GM12864 (cell line): Measurements from ENCODE around the gene KCNK3.

Experiments used
- DNase-seq: peaks from one replicate; pipeline ENCODE4 v3.0.0-alpha.2; 2011; ENCODE audit warnings: low read depth
- H3K4me3 ChIP-seq: 2 replicates; pipeline ENCODE4 v1.5.1; 2011; ENCODE audit warnings: mild to moderate bottlenecking, low read depth, low read length, control low read depth
- TF ChIP-seq, protein P1 (sequence below): IDR thresholded peaks from 2 replicates; pipeline ENCODE4 v1.5.1; 2011; ENCODE audit warnings: low read depth, mild to moderate bottlenecking, moderate library complexity, low read length, control low read depth, inconsistent platforms; ENCODE audit errors: missing control alignments

Gene KCNK3

DNA sequence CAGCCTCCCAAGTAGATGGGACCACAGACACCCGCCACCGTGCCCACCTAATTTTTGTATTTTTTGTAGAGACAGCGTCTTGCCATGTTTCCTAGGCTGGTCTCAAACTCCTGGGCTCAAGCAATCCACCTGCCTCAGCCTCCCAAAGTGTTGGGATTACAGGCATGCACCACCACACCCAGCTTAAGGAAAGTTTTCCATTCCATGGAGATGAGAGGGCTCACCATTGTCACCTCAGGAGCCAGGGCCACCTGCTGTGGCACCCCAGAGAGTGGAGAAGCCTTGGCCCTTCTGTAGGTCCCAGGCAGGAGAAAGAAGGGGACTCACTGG, 76.2 kb downstream of the KCNK3 start:
- no peak overlapping the region for H3K4me3 ChIP-seq
- DNase-seq = no peak
- TF ChIP-seq, protein P1, sequence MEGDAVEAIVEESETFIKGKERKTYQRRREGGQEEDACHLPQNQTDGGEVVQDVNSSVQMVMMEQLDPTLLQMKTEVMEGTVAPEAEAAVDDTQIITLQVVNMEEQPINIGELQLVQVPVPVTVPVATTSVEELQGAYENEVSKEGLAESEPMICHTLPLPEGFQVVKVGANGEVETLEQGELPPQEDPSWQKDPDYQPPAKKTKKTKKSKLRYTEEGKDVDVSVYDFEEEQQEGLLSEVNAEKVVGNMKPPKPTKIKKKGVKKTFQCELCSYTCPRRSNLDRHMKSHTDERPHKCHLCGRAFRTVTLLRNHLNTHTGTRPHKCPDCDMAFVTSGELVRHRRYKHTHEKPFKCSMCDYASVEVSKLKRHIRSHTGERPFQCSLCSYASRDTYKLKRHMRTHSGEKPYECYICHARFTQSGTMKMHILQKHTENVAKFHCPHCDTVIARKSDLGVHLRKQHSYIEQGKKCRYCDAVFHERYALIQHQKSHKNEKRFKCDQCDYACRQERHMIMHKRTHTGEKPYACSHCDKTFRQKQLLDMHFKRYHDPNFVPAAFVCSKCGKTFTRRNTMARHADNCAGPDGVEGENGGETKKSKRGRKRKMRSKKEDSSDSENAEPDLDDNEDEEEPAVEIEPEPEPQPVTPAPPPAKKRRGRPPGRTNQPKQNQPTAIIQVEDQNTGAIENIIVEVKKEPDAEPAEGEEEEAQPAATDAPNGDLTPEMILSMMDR = no peak

DNA sequence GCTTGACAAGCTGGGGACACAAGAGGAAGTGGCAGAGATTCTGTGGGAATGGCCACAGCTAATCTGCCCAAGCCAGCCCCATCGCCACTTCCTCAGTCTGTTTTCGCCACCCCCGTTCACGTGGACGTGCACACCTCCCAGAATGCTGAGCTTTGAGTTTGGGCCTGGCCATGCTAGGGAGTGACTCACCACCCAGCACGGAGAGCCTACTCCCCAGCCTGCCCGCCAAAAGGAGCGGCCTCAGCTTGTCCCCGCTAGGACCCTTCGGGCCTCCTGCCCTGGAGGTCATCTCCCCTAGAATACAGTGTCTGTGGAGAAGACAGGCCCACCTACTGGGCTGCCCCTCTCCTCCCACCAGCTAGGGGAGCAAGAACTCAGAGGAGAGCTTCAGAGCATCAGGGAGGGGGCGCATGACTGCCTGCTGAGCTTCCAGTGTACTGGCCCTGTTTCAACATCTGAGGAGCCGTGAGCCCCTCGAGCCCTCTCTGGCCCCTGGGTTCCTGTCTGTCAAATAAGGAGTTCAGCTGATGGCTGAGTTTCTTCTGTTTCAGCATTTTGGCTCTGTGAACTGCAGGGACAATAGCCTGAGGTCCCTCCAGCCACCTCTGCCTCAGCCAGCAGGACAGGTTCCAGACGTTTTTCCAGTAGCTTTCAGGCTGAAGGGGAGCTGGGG, 76.7 kb downstream of the KCNK3 start:
- H3K4me3 ChIP-seq = no peak overlapping the region
- TF ChIP-seq, protein P1 = no peak
- DNase-seq = no peak

DNA sequence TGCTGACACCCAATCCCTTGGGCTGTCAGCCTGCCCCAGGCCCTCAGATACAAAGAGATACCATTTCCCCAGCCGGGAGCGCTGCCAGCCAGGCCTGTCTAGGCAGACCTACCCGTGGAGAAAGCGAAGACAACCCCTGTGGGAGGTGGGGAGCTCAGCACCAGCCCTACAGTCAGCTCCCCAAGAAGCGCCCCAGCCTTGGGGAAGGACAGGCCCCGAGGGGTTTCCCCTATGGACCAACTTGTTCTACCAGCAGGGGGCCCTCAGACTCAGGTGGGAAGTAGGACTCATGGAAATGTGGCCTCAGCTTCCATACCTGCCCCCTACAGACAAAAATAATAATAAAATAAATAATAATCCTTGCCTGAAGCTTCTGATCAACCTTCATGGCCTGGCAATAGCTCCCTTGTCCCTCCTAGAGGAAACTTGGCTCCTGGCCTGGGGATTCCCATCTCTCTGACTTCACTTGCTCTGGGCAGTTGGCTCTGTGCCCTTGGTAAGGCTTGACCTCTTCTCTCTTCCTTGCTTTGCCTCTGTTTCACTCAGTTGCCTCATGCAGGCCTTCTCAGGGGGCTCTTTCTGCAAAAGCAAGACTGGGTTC, 78.6 kb downstream of the KCNK3 start:
- no peak for DNase-seq
- TF ChIP-seq, protein P1 = peak; percentile 62
- no peak overlapping the region for H3K4me3 ChIP-seq

DNA sequence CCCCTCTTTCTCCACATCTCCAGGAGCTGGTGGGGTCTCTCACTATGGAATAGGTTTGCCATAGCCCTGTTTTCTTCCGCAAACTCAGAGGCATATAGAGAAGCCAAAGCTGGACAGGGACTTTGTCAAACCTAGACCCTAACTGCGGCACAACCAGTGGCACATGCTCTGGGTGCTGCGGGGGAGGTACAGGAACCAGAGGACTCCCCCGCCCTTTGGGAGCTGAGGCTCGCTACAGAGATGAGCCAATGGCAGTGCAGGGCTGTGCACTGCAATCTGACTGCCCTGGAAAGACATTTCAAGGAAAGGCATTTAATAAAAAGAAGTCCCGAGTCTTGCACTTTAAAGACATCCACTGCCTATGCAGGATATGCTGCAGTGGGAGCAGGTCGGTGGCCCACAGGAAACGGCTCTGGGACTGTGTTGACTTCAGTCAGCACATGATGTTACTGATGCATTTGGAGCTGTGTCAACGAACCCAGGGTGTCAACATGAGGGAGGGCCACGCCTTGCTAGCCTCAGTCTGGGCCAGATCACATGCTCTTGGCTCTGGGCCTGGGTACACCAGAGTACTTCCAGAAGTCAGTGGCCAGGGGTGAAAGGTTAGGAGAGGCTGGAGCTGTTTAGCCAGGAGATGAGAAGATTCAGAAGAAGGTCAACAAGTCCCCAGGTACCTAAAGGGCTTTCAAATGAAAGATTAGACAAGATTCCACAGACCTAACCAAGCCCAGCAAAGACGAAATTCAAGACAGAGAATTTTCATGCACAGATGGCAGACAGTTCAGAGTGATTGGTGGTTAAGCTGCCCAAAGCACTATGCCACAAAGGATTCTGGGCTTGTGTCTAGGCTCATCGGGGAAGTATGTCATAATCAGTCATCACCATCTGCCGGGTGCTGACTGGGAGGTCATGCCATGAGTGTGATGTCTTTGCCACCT, 79.8 kb downstream of the KCNK3 start:
- H3K4me3 ChIP-seq = no peak overlapping the region
- TF ChIP-seq, protein P1 = no peak
- no peak for DNase-seq

DNA sequence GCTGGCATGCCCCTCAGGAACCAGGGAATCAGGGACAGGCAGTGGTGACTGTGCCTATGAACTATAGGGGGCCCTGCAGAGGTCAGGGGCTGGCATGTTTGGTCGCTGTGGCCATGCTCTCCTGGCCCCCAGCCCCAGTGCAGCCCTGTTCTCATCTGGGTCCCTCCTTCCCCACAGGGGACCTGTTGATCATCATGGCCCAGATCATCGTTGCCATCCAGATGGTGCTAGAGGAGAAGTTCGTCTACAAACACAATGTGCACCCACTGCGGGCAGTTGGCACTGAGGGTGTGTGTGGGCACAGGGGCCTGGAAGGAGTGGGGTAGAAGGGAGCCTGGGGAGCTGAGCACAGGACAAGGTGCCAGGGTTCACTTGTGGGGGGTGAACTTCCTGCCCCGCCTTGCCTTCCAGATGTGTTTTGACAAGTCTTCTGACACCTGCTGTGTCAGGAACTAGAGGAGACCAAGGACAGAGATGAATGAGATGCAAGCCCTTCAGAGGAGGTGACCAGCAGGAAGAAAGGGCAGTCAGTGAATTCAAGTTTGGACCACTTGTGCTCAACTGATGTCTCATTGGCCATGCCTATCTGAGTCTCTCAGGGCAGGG, 83.8 kb downstream of the KCNK3 start:
- TF ChIP-seq, protein P1 = no peak
- H3K4me3 ChIP-seq = no peak overlapping the region
- DNase-seq = no peak

DNA sequence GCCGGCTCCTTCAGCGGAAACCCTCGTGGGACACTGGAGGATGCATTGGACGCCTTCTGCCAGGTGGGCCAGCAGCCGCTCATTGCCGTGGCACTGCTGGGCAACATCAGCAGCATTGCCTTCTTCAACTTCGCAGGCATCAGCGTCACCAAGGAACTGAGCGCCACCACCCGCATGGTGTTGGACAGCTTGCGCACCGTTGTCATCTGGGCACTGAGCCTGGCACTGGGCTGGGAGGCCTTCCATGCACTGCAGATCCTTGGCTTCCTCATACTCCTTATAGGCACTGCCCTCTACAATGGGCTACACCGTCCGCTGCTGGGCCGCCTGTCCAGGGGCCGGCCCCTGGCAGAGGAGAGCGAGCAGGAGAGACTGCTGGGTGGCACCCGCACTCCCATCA, 85.6 kb downstream of the KCNK3 start:
- TF ChIP-seq, protein P1 = no peak
- H3K4me3 ChIP-seq = no peak overlapping the region
- DNase-seq = no peak
